Spinal cord (tissue), 10 donors: ENCODE data around the gene ORMDL1. TPM values are rescaled to one million over a fixed set of nuclear protein-coding genes. Genes with fewer than 3 reads are reported as not detected.

ENCODE experiments used
- DNase-seq, 6 donors: peaks; one replicate each; pipeline versions ENCODE4 v3.0.0 to v3.0.0-alpha.2; 2013 to 2015; ENCODE audit warnings: low spot score in 6 of 6, low read depth in 4 of 6
- H3K27ac ChIP-seq: one replicate; pipeline ENCODE4 v1.5.1; 2013; ENCODE audit warnings: low read depth, low read length, control low read depth
- H3K27me3 ChIP-seq: one replicate; pipeline ENCODE4 v1.6.1; 2013; ENCODE audit warnings: low read length; ENCODE audit not compliant: control insufficient read depth, insufficient read depth
- H3K36me3 ChIP-seq: one replicate; pipeline ENCODE4 v1.6.1; 2013; ENCODE audit warnings: low read length; ENCODE audit not compliant: control insufficient read depth, insufficient read depth
- H3K4me1 ChIP-seq: one replicate; pipeline ENCODE4 v1.6.1; 2013; ENCODE audit warnings: low read length; ENCODE audit not compliant: control insufficient read depth, insufficient read depth
- H3K4me3 ChIP-seq: one replicate; pipeline ENCODE4 v1.5.1; 2013; ENCODE audit warnings: low read depth, low read length, control low read depth
- H3K9me3 ChIP-seq: one replicate; pipeline ENCODE4 v1.6.1; 2013; ENCODE audit warnings: low read length; ENCODE audit not compliant: control insufficient read depth, insufficient read depth
- WGBS: methylation state at CpG from one replicate; pipeline ENCODE4 v1.1.5; 2013; ENCODE audit warnings: missing lambda C conversion rate; ENCODE audit not compliant: insufficient coverage; 5-methylcytosine and 5-hydroxymethylcytosine counted together
- polyA plus RNA-seq, 2 donors: library from polyadenylated mRNA; unstranded; fragments of 120-200 nt; gene quantifications; one replicate each; pipeline ENCODE4 v1.2.1, GENCODE V29; 2013; ENCODE audit not compliant: insufficient read length in 2 of 2
- total RNA-seq, 2 donors: library from RNA; depleted of rRNA in 1 of 2; stranded (reverse); fragments of 120-200 nt in 1 of 2; fragments of >200 nt in 1 of 2; gene quantifications; one replicate each; pipeline versions ENCODE4 v1.2.3 to v1.2.4, GENCODE V29; 2013 to 2014
- donor health status: healthy.

ORMDL1 gene
- total and polyA plus RNA-seq, 4 donors = 93.1 to 105 (median 94.3) TPM

DNA sequence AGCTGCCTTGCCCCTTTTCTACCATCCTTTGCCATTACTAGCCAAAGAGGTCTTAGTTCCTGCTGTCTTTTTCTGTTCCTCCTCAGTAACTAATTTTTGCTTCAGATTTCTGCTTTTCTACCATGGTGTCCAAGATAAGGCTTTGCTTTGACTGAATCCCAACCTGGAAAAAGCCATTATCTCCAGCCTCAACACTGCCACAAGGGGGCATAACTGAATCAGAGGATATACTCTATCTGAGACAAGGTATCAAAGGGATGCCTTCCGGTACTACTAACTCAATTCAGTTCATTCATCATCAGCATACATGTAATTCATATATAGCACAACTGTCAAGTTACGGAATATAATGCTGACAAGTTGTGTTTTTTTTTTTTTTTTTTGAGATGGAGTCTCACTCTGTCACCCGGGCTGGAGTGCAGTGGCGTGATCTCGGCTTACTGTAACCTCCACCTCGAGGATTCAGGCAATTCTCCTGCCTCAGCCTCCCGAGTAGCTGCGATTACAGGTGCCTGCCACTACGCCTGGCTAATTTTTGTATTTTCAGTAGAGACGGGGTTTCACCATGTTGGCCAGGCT, 33.0 kb downstream of the ORMDL1 start:
- H3K27me3 ChIP-seq = no peaks in the 10 kb centered on the region
- no peaks in the 10 kb centered on the region for H3K4me1 ChIP-seq
- DNase-seq = peak in 3 of 6 donors; percentile 2 to 25 (median 14)
- no peaks in the 10 kb centered on the region for H3K9me3 ChIP-seq
- H3K27ac ChIP-seq = no peak overlapping the region
- H3K36me3 ChIP-seq = peaks cover 28% of the 10 kb centered on the region
- 77% methylated on average over 5 of the region's 10 CpGs for WGBS
- H3K4me3 ChIP-seq = no peak overlapping the region

DNA sequence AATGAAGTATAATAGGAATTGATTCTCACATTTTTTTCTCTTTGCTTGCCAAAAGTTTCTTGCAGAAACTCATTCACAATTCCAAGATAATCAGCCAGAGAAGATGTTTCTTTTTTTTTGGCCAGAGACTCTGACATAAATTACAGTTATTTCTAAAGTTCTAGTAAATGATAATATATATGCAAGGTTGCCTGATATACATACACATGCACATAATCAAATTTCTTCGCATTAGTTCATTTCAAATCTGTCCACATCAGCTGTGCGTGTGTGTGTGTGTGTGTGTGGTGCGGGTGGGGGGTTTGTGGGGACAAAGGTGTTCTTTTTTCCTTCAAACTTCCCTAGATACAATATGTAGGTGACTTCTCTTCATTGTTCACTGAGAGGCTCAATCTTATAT, 54.7 kb downstream of the ORMDL1 start:
- Histone ChIP-seq H3K27ac (no peak overlapping the region), H3K4me1 (no peaks in the 10 kb centered on the region), H3K4me3 (no peak overlapping the region), H3K36me3 (no peaks in the 10 kb centered on the region), H3K27me3 (no peaks in the 10 kb centered on the region), H3K9me3 (no peaks in the 10 kb centered on the region)
- WGBS = no CpG with 5 or more reads among the region's 3 CpGs
- no peak for DNase-seq

DNA sequence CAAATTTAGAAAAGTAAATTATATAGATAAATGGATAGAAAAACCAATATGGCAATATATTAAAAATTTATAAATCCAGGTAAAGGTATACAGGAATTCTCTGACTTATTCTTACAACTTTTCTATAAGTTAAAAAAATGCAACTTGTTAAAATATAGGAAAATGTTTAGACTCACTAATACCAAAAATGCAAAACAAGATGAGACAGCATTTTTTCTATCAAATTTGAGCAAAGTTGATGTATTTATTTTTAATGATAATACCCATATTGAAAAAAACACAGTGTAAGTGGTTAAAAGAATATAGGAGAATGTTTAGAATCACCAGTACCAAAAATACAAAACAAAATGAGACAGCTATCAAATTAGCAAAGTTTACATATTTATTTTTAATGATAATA, 57.3 kb downstream of the ORMDL1 start:
- no peak overlapping the region for H3K27ac ChIP-seq
- H3K36me3 ChIP-seq = no peaks in the 10 kb centered on the region
- no peaks in the 10 kb centered on the region for H3K27me3 ChIP-seq
- H3K9me3 ChIP-seq = no peaks in the 10 kb centered on the region
- DNase-seq = no peak
- no peaks in the 10 kb centered on the region for H3K4me1 ChIP-seq
- no peak overlapping the region for H3K4me3 ChIP-seq

DNA sequence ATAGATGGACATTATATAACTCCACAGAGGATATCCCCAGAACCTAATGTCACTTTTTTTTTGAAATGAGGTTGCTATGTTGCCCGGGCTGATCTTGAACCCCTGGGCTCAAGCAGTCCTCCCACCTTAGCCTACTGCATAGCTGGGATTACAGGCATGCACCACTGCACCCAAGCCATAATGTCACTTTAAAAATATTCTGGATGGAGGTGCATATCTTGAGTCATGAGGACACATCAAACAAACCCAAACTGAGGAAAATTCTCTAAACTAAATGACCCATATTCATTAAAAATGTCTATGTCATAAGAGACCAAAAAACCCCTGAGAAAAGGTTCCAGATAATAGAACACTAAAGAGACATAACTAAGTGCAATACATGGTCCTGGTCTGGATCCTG, 57.9 kb downstream of the ORMDL1 start:
- no peak for DNase-seq
- H3K4me1 ChIP-seq = no peaks in the 10 kb centered on the region
- H3K27me3 ChIP-seq = no peaks in the 10 kb centered on the region
- no peak overlapping the region for H3K27ac ChIP-seq
- no peaks in the 10 kb centered on the region for H3K36me3 ChIP-seq
- no peak overlapping the region for H3K4me3 ChIP-seq
- no peaks in the 10 kb centered on the region for H3K9me3 ChIP-seq
- WGBS = no CpG with 5 or more reads among the region's 1 CpG

DNA sequence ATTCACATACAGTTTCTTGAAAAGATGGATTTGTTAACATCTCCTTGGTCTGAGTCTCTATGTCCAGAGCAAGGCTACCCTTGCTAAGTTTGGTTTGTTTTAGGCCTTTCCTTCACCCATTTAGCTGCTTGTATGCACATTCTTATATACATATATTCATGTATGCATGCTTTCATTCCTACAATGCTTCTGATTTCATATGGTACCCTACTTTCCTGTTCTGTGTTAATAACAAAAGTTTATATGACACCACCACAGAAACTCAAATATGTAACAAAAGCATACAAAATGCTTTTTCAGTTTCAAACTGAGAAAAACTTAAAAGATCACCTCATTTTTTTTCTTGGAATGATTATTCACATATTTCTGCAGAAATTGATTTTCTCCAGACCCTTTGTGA, 60.9 kb downstream of the ORMDL1 start:
- Histone ChIP-seq H3K4me3 (no peak overlapping the region), H3K9me3 (no peaks in the 10 kb centered on the region), H3K4me1 (no peaks in the 10 kb centered on the region), H3K36me3 (no peaks in the 10 kb centered on the region), H3K27me3 (no peaks in the 10 kb centered on the region), H3K27ac (no peak overlapping the region)
- no peak for DNase-seq

Other genes with a start within 250 kb of the ORMDL1 start
- 100 to 1,000 TPM in 1 of 2 donors, 10 to 100 TPM in 1; 47.7 to 156 TPM for gene SLC40A1, start 203.6 kb downstream of the ORMDL1 start, total RNA-seq
- 10 to 100 TPM; 25.7 to 36.1 TPM for gene SLC40A1, start 203.6 kb downstream of the ORMDL1 start, polyA plus RNA-seq
- 10 to 100 TPM; 58.8 to 73.1 TPM for gene ASNSD1, start 122.9 kb downstream of the ORMDL1 start, total RNA-seq
- 10 to 100 TPM; 53.9 to 54.1 TPM for gene ASNSD1, start 122.9 kb downstream of the ORMDL1 start, polyA plus RNA-seq
- 10 to 100 TPM; 22.7 to 41.7 TPM for gene ANKAR, start 109.7 kb downstream of the ORMDL1 start, total RNA-seq
- gene ANKAR, start 109.7 kb downstream of the ORMDL1 start, polyA plus RNA-seq = 1 to 10 TPM; 6.4 to 7.1 TPM
- 10 to 100 TPM; 17.4 to 21.3 TPM for gene OSGEPL1, start 21.5 kb downstream of the ORMDL1 start, total RNA-seq
- gene OSGEPL1, start 21.5 kb downstream of the ORMDL1 start, polyA plus RNA-seq = 10 to 100 TPM; 17.4 to 18.7 TPM
- 10 to 100 TPM; 29.8 to 61.0 TPM for gene PMS1, start 111 bp upstream of the ORMDL1 start, total RNA-seq
- 10 to 100 TPM; 28.9 to 32.1 TPM for gene PMS1, start 111 bp upstream of the ORMDL1 start, polyA plus RNA-seq